HEK293T (cell line): ENCODE measurements around the gene ABCC2.

Experiments
- ARNT ChIP-seq: fragments of 450-650 bp; IDR thresholded peaks from 2 replicates; pipeline ENCODE4 v1.6.1; 2017; ENCODE audit warnings: mild to moderate bottlenecking
- BHLHE40 ChIP-seq: fragments of 450-650 bp; IDR thresholded peaks from 2 replicates; pipeline ENCODE4 v1.6.1; 2016; ENCODE audit warnings: mild to moderate bottlenecking, moderate library complexity, borderline replicate concordance
- FOXA1 ChIP-seq: fragments of 450-650 bp; IDR thresholded peaks from 2 replicates; pipeline ENCODE4 v1.6.1; 2016; ENCODE audit warnings: mild to moderate bottlenecking
- FOXM1 ChIP-seq: fragments of 450-650 bp; IDR thresholded peaks from 2 replicates; pipeline ENCODE4 v1.6.1; 2017; ENCODE audit warnings: mild to moderate bottlenecking, borderline replicate concordance
- HDGF ChIP-seq: fragments of 450-650 bp; IDR thresholded peaks from 2 replicates; pipeline ENCODE4 v1.6.1; 2017; ENCODE audit warnings: antibody characterized with exemption, borderline replicate concordance
- NFRKB ChIP-seq: fragments of 450-650 bp; IDR thresholded peaks from 2 replicates; pipeline ENCODE4 v1.6.1; 2016; ENCODE audit warnings: mild to moderate bottlenecking, moderate library complexity
- SP1 ChIP-seq: fragments of 450-650 bp; IDR thresholded peaks from 2 replicates; pipeline ENCODE4 v1.6.1; 2017
- SUZ12 ChIP-seq: fragments of 450-650 bp; IDR thresholded peaks from 2 replicates; pipeline ENCODE4 v1.6.1; 2016; ENCODE audit warnings: mild to moderate bottlenecking

DNA sequence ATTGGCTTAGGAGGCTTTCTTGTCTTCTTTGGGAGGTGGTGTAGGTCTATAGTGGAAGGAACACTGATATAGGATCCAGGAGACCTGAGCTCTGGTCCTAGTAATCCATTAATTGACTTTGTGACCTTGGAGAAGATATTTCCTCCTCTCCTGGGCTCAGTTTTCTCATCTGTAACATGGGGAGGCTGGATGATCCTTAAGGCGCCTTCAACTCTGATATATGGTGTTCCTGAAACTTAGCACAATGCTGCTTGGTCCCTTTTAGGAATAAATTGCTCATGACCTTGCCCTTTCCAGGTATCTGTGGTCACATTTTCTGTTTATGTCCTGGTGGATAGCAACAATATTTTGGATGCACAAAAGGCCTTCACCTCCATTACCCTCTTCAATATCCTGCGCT, 25.3 kb downstream of the ABCC2 start:
- no peak for TF ChIP-seq ARNT
- TF ChIP-seq FOXA1, result no peak
- TF ChIP-seq FOXM1, result no peak
- no peak for TF ChIP-seq SP1
- no peak for TF ChIP-seq SUZ12
- TF ChIP-seq HDGF, result no peak
- no peak for TF ChIP-seq NFRKB
- no peak for TF ChIP-seq BHLHE40
